H1 (cell line): ENCODE measurements around the gene TMEM79. TPM values are rescaled to one million over a fixed set of nuclear protein-coding genes. Genes with fewer than 3 reads are reported as not detected.

ENCODE experiments used
- CTCF ChIA-PET: fragments of 300-600 bp; sonication (Branson Sonifier 250); formaldehyde crosslinking; loops from one replicate; lab custom pipeline; 2021; ENCODE audit not compliant: partially characterized antibody; lab: Charles Lee
- POLR2A ChIA-PET: fragments of 300-600 bp; sonication (Branson Sonifier 250); formaldehyde crosslinking; loops from one replicate; lab custom pipeline; 2021; ENCODE audit warnings: inconsistent platforms; ENCODE audit not compliant: partially characterized antibody; lab: Charles Lee
- DNase-seq, 2 experiments: peaks; one replicate each; pipeline versions ENCODE4 v3.0.0 to v3.0.0-alpha.2; 2010 to 2022; ENCODE audit warnings: low spot score in 2 of 2, low read depth in 1 of 2, mixed read lengths in 1 of 2
- FAIRE-seq: peaks from 2 replicates; lab custom pipeline; 2011; peaks lifted over from hg19 to GRCh38; lab: Jason Lieb, UNC
- H2AFZ ChIP-seq: 2 replicates; pipeline ENCODE4 v1.8.1; 2012; ENCODE audit warnings: low read length, inconsistent platforms
- H2AK5ac ChIP-seq: 2 replicates; pipeline ENCODE4 v1.6.1; 2013; ENCODE audit warnings: low read depth, low read length
- H2BK120ac ChIP-seq: replicated peaks from 2 replicates; pipeline ENCODE3; 2013; ENCODE audit warnings: low read depth, low read length, inconsistent platforms
- H2BK12ac ChIP-seq: 2 replicates; pipeline ENCODE4 v1.6.1; 2013; ENCODE audit warnings: low read depth, low read length
- H2BK15ac ChIP-seq: 2 replicates; pipeline ENCODE4 v1.6.1; 2013; ENCODE audit warnings: low read length
- H2BK20ac ChIP-seq: 2 replicates; pipeline ENCODE4 v1.6.1; 2013; ENCODE audit warnings: low read length
- H2BK5ac ChIP-seq: 2 replicates; pipeline ENCODE4 v1.6.1; 2013; ENCODE audit warnings: low read depth, low read length
- H3K14ac ChIP-seq: 2 replicates; pipeline ENCODE4 v1.6.1; 2013; ENCODE audit warnings: inconsistent platforms; ENCODE audit not compliant: insufficient read length
- H3K18ac ChIP-seq: 2 replicates; pipeline ENCODE4 v1.6.1; 2013; ENCODE audit warnings: low read length; ENCODE audit errors: extremely low read depth
- H3K23ac ChIP-seq: 2 replicates; pipeline ENCODE4 v1.6.1; 2013; ENCODE audit warnings: inconsistent platforms; ENCODE audit not compliant: insufficient read length
- H3K23me2 ChIP-seq: 2 replicates; pipeline ENCODE4 v1.6.1; 2013; ENCODE audit warnings: low read depth, low read length
- H3K27ac ChIP-seq: 2 replicates; pipeline ENCODE4 v1.6.1; 2011; ENCODE audit warnings: low read depth, low read length, inconsistent platforms
- H3K27me3 ChIP-seq, 4 experiments: replicated peaks in 1 of 4; 1 replicate in 1 of 4; 2 replicates in 3 of 4; pipeline versions ENCODE4 v1.6.1 to v1.8.1; 2011 to 2013; ENCODE audit warnings: low read length in 3 of 4, mild to moderate bottlenecking in 3 of 4, inconsistent platforms in 2 of 4, mixed read lengths in 2 of 4, moderate library complexity in 1 of 4; ENCODE audit not compliant: control insufficient read depth in 3 of 4, insufficient read depth in 3 of 4; ENCODE audit errors: extremely low read depth in 1 of 4
- H3K36me3 ChIP-seq, 4 experiments: 2 replicates each; pipeline versions ENCODE4 v1.6.1 to v1.8.1; 2011 to 2013; ENCODE audit warnings: mild to moderate bottlenecking in 4 of 4, low read length in 3 of 4, moderate library complexity in 2 of 4, control low read depth in 1 of 4, inconsistent platforms in 1 of 4; ENCODE audit not compliant: insufficient read depth in 4 of 4, control insufficient read depth in 2 of 4
- H3K4ac ChIP-seq: replicated peaks from 2 replicates; pipeline ENCODE3; 2013; ENCODE audit warnings: low read length, low read depth, mixed read lengths, inconsistent platforms; ENCODE audit not compliant: insufficient read length
- H3K4me1 ChIP-seq, 4 experiments: replicated peaks in 1 of 4; 1 replicate in 1 of 4; 2 replicates in 3 of 4; pipeline versions ENCODE4 v1.6.1 to v1.8.1; 2011 to 2013; ENCODE audit warnings: low read length in 3 of 4, inconsistent platforms in 2 of 4, mixed read lengths in 1 of 4; ENCODE audit not compliant: insufficient read depth in 4 of 4, control insufficient read depth in 3 of 4
- H3K4me2 ChIP-seq, 2 experiments: 2 replicates each; pipeline versions ENCODE4 v1.6.1 to v1.8.1; 2011 to 2013; ENCODE audit warnings: low read depth in 2 of 2, low read length in 2 of 2, control low read depth in 1 of 2, inconsistent platforms in 1 of 2, mild to moderate bottlenecking in 1 of 2; ENCODE audit not compliant: insufficient read depth in 1 of 2
- H3K4me3 ChIP-seq, 4 experiments: fragments of 200-600, 300-600 bp in 1 of 4; sonication (generic), shearing (Covaris generic), sonication (Bioruptor Twin) in 1 of 4; 2 replicates each; pipeline versions ENCODE4 v1.5.1 to v1.8.1; 2011 to 2016; ENCODE audit warnings: low read length in 4 of 4, low read depth in 3 of 4, control low read depth in 2 of 4, inconsistent platforms in 2 of 4, mild to moderate bottlenecking in 2 of 4, mixed read lengths in 1 of 4, moderate library complexity in 1 of 4; ENCODE audit not compliant: insufficient read depth in 2 of 4; ENCODE audit errors: extremely low read depth in 1 of 4
- H3K56ac ChIP-seq: replicated peaks from 2 replicates; pipeline ENCODE3; 2013; ENCODE audit warnings: low read depth, mild to moderate bottlenecking, mixed read lengths, low read length, inconsistent platforms; ENCODE audit not compliant: insufficient read length
- H3K79me1 ChIP-seq: 2 replicates; pipeline ENCODE4 v1.6.1; 2013; ENCODE audit warnings: low read depth, low read length, control low read depth
- H3K79me2 ChIP-seq, 2 experiments: 2 replicates each; pipeline versions ENCODE4 v1.6.1 to v1.8.1; 2012 to 2013; ENCODE audit warnings: low read length in 2 of 2, mild to moderate bottlenecking in 2 of 2, inconsistent platforms in 1 of 2; ENCODE audit not compliant: insufficient read depth in 2 of 2, control insufficient read depth in 1 of 2
- H3K9ac ChIP-seq, 4 experiments: replicated peaks in 1 of 4; 1 replicate in 1 of 4; 2 replicates in 3 of 4; pipeline versions ENCODE4 v1.6.1 to v1.8.1; 2011 to 2013; ENCODE audit warnings: low read depth in 3 of 4, low read length in 3 of 4, control low read depth in 2 of 4, mild to moderate bottlenecking in 2 of 4, moderate library complexity in 2 of 4, inconsistent platforms in 1 of 4; ENCODE audit errors: extremely low read depth in 1 of 4
- H3K9me3 ChIP-seq, 2 experiments: 2 replicates each; pipeline versions ENCODE4 v1.6.1 to v1.8.1; 2012 to 2013; ENCODE audit warnings: mild to moderate bottlenecking in 2 of 2, moderate library complexity in 2 of 2, control low read depth in 1 of 2, inconsistent platforms in 1 of 2, low read depth in 1 of 2, low read length in 1 of 2, mixed read lengths in 1 of 2; ENCODE audit not compliant: insufficient read depth in 2 of 2
- H4K20me1 ChIP-seq, 2 experiments: replicated peaks in 1 of 2; 2 replicates each; pipeline versions ENCODE3 to v1.8.1; 2011 to 2013; ENCODE audit warnings: inconsistent platforms in 2 of 2, low read length in 2 of 2, mild to moderate bottlenecking in 1 of 2; ENCODE audit not compliant: insufficient read depth in 2 of 2, control insufficient read depth in 1 of 2
- H4K5ac ChIP-seq: 2 replicates; pipeline ENCODE4 v1.6.1; 2013; ENCODE audit warnings: low read length, low read depth, mixed read lengths, inconsistent platforms; ENCODE audit not compliant: insufficient read length
- H4K8ac ChIP-seq: 2 replicates; pipeline ENCODE4 v1.8.0; 2013; ENCODE audit warnings: mild to moderate bottlenecking, moderate library complexity, low read length, inconsistent platforms; ENCODE audit not compliant: insufficient read depth; ENCODE audit errors: extremely low read depth
- H4K91ac ChIP-seq: replicated peaks from 2 replicates; pipeline ENCODE3; 2013; ENCODE audit warnings: low read length, mixed read lengths, inconsistent platforms; ENCODE audit not compliant: insufficient read length
- KDM4A ChIP-seq: IDR thresholded peaks from one replicate; pipeline ENCODE4 v1.7.1; 2012; ENCODE audit warnings: low read depth, mild to moderate bottlenecking, moderate library complexity, low read length, inconsistent platforms; ENCODE audit not compliant: severe bottlenecking
- POLR2A ChIP-seq, 2 experiments: IDR thresholded peaks; 1 replicate in 1 of 2; 2 replicates in 1 of 2; pipeline ENCODE4 v1.6.1; 2011; ENCODE audit warnings: low read depth in 2 of 2, low read length in 2 of 2, mild to moderate bottlenecking in 2 of 2; ENCODE audit errors: control extremely low read depth in 1 of 2
- POLR2AphosphoS5 ChIP-seq: IDR thresholded peaks from 2 replicates; pipeline ENCODE4 v1.6.1; 2011; ENCODE audit warnings: low read depth, low read length
- WGBS, 2 experiments: shearing (Covaris generic) in 1 of 2; methylation state at CpG; one replicate each; pipeline versions ENCODE4 v1.1.6 to v1.1.7; 2013 to 2015; ENCODE audit warnings: low lambda C conversion rate in 2 of 2, mixed read lengths in 2 of 2, inconsistent platforms in 1 of 2, low coverage in 1 of 2, missing lambda C conversion rate in 1 of 2; ENCODE audit not compliant: insufficient replicate concordance in 2 of 2, insufficient coverage in 1 of 2, insufficient read length in 1 of 2; ENCODE audit errors: extremely low coverage in 1 of 2, missing lambda C conversion rate in 1 of 2; 5-methylcytosine and 5-hydroxymethylcytosine counted together
- polyA plus RNA-seq, 7 experiments: library from polyadenylated mRNA; depleted of rRNA in 3 of 7; stranded (reverse) in 5 of 7; unstranded in 2 of 7; fragments of >200 nt in 5 of 7; fragments of 200-250 nt in 2 of 7; gene quantifications; 1 replicate in 5 of 7; 2 replicates in 1 of 7; 4 replicates in 1 of 7; pipeline versions ENCODE4 v1.2.1 to v1.2.3, GENCODE V29; 2011 to 2013; ENCODE audit warnings: missing spikeins in 2 of 7, mixed read lengths in 2 of 7
- total RNA-seq: library from RNA; stranded (reverse); fragmentation: NEBNext Ultra II Directional; extraction: Animal tissue kit (Norgen Biotek cat#: 25700); gene quantifications from 2 replicates; pipeline ENCODE4 v1.2.1, GENCODE V29; 2021

The TMEM79 gene
- total and polyA plus RNA-seq, 2 of the 8 experiments (the other 6 are each of a cell fraction or from before 2014, with no cell fraction given): 2.1 to 2.3 TPM

DNA sequence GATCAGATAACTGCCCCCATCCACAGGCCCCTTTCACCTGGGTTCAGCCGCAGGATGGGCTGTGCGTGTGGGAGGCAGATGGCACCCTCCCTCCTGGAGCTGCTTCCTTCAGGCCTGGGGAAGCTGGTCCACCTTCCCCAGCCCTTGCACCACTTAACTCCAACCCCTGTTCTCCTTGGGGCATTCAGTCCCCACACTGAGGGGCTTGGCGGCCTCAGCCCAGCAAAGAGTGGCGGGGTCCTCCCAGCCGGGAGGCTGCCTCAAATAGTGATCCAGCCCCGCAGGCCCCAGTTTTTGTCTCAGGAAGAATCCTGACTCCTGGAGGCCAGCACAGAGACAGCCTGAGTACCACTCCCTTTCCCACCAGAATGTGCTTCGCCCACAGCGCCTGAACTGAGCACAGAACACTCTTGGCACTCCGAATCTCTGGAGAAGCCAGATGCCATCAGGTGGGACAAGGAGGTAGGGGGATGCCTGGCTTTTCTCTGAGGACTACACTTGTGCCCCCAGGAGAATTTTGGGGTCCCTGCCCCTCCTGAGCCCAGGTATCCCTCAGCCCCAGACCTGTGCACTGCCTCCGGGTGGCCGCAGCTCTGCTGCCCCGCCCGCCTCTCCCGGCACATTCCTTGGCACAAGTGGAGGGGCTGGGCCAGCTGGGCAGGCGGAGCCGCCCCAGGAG is 37.2 kb upstream of the TMEM79 start:
- Histone ChIP-seq H2BK5ac (no peak overlapping the region), H3K4me3 (no peak overlapping the region), H4K5ac (no peak overlapping the region), H2BK120ac (no peak overlapping the region), H2BK12ac (no peak overlapping the region), H3K9ac (no peak overlapping the region), H3K14ac (no peak overlapping the region), H3K18ac (peak overlapping the region; percentile 48), H3K27me3 (no peaks in the 10 kb centered on the region), H2AK5ac (no peak overlapping the region), H2AFZ (no peak overlapping the region), H3K36me3 (peaks cover 11 to 30% (median 20%) of the 10 kb centered on the region in 4 experiments), H2BK20ac (no peak overlapping the region), H3K4ac (no peak overlapping the region)
- FAIRE-seq: no peak
- DNase-seq: peak in 1 of 2 experiments; percentile 63
- WGBS, 2 experiments: 90% methylated on average over 16 of the region's 16 CpGs; no CpG with 5 or more reads in 1 of the 2 experiments
- CTCF ChIA-PET: interaction anchor here (0.8 to 47.2 kb wide), 10 partner anchors 11 to 113 kb away, joined by 3 to 1265 read pairs (median 4); partner anchors contain the start of genes CCT3, SEMA4A and TSACC
- TF ChIP-seq KDM4A (no peak), POLR2AphosphoS5 (peak; percentile 63; the same call in 1 of the 2 replicates), POLR2A (IDR thresholded peaks at IDR 0.05; ENCODE audit: control extremely low read depth in 1 of 2, low read depth in 2 of 2, low read length in 2 of 2) (peak in 1 of 2 experiments; percentile 44; a peak in 1 of 3 replicates)
- TF ChIP-seq, all 59 proteins: peak for 2
- no peak overlapping the region for H3K56ac ChIP-seq
- H3K79me2 ChIP-seq: no peaks in the 10 kb centered on the region
- H3K4me1 ChIP-seq: peaks cover 0 to 16% (median 9%) of the 10 kb centered on the region in 4 experiments
- no peaks in the 10 kb centered on the region for H3K23me2 ChIP-seq
- peaks cover 2 to 9% of the 10 kb centered on the region in 2 experiments for H4K20me1 ChIP-seq
- H3K79me1 ChIP-seq: 0 out of 2 replicates have a peak, but pooled peaks cover 2% of the 10 kb centered on the region
- no peak overlapping the region for H3K27ac ChIP-seq
- H4K8ac ChIP-seq: no peak overlapping the region
- H3K23ac ChIP-seq: no peak overlapping the region
- H3K9me3 ChIP-seq: no peaks in the 10 kb centered on the region
- no peak overlapping the region for H4K91ac ChIP-seq
- H2BK15ac ChIP-seq: 0 out of 2 replicates have a peak overlapping the region, but pooled peaks have one; percentile 8
- POLR2A ChIA-PET: interaction anchor here (0.6 to 11.8 kb wide), 21 partner anchors 10 to 171 kb away, joined by 3 to 102 read pairs (median 5); partner anchors contain the start of genes PMF1, SMG5 and TMEM79
- no peak overlapping the region; a peak in 1 of 4 replicates for H3K4me2 ChIP-seq
